PFSK-1 (cell line): ENCODE data around the gene FUT8.

Experiments
- FOXP2 ChIP-seq: optimal IDR thresholded peaks from 2 replicates; pipeline ENCODE3; 2011; ENCODE audit warnings: borderline replicate concordance, control low read depth, inconsistent platforms; ENCODE audit not compliant: insufficient read depth; ENCODE audit errors: extremely low read length, extremely low read depth
- POLR2AphosphoS5 ChIP-seq: IDR thresholded peaks from 2 replicates; pipeline ENCODE4 v1.6.1; 2012; ENCODE audit warnings: low read depth, mild to moderate bottlenecking, control low read depth, low read length, moderate library complexity
- REST ChIP-seq, 2 experiments: IDR thresholded peaks; 2 replicates each; pipeline versions ENCODE4 v1.6.1 to v1.8.0; 2011 to 2012; ENCODE audit warnings: low read depth in 2 of 2, low read length in 2 of 2, control low read depth in 1 of 2, inconsistent platforms in 1 of 2, mild to moderate bottlenecking in 1 of 2, moderate library complexity in 1 of 2; ENCODE audit not compliant: insufficient read depth in 1 of 2
- SIN3A ChIP-seq: IDR thresholded peaks from 2 replicates; pipeline ENCODE4 v1.6.1; 2012; ENCODE audit warnings: mild to moderate bottlenecking, low read length, moderate library complexity, borderline replicate concordance; ENCODE audit not compliant: insufficient read depth
- TAF1 ChIP-seq: IDR thresholded peaks from 2 replicates; pipeline ENCODE4 v1.6.1; 2012; ENCODE audit warnings: low read length, control low read depth, borderline replicate concordance; ENCODE audit not compliant: insufficient read depth

Gene FUT8

GRCh38 chr14:65387171-65387570 is 25.4 kb upstream of the FUT8 start:
- no peak for TF ChIP-seq REST (IDR thresholded peaks at IDR 0.05; ENCODE audit: insufficient read depth in 1 of 2, low read depth in 2 of 2, low read length in 2 of 2)
- no peak for TF ChIP-seq POLR2AphosphoS5
- TF ChIP-seq FOXP2: no peak
- no peak for TF ChIP-seq TAF1
- TF ChIP-seq SIN3A: no peak

GRCh38 chr14:65387628-65388027 is 24.9 kb upstream of the FUT8 start:
- TF ChIP-seq REST (IDR thresholded peaks at IDR 0.05; ENCODE audit: insufficient read depth in 1 of 2, low read depth in 2 of 2, low read length in 2 of 2) (no peak), POLR2AphosphoS5 (no peak), TAF1 (no peak), SIN3A (no peak)

- no peak for TF ChIP-seq SIN3A
- no peak for TF ChIP-seq REST (IDR thresholded peaks at IDR 0.05; ENCODE audit: insufficient read depth in 1 of 2, low read depth in 2 of 2, low read length in 2 of 2)
- no peak for TF ChIP-seq TAF1
- no peak for TF ChIP-seq FOXP2
- TF ChIP-seq POLR2AphosphoS5: no peak
These were observed 20.2 kb upstream of the FUT8 start for GRCh38 chr14:65392296-65392695.

GRCh38 chr14:65396082-65396910 is 16.2 kb upstream of the FUT8 start:
- TF ChIP-seq TAF1: no peak
- TF ChIP-seq FOXP2: no peak
- no peak for TF ChIP-seq REST (IDR thresholded peaks at IDR 0.05; ENCODE audit: insufficient read depth in 1 of 2, low read depth in 2 of 2, low read length in 2 of 2)
- no peak for TF ChIP-seq SIN3A
- no peak for TF ChIP-seq POLR2AphosphoS5

GRCh38 chr14:65403231-65403630 is 9.3 kb upstream of the FUT8 start:
- TF ChIP-seq FOXP2 (no peak), REST (IDR thresholded peaks at IDR 0.05; ENCODE audit: insufficient read depth in 1 of 2, low read depth in 2 of 2, low read length in 2 of 2) (no peak), POLR2AphosphoS5 (no peak)
